ENCODE results near the gene RAX. TPM values are rescaled to one million over a fixed set of nuclear protein-coding genes. Genes with fewer than 3 reads are reported as not detected.

The RAX gene
- total and polyA plus RNA-seq, 8 donors = 0.05 TPM; not detected in 7

- Histone ChIP-seq H3K27ac (no peak overlapping the region), H3K4me1 (peaks cover 22 to 36% (median 31%) of the 10 kb centered on the region in 4 donors), H3K27me3 (peaks cover 15 to 100% (median 87%) of the 10 kb centered on the region in 3 donors), H3K4me3 (peak overlapping the region in 3 of 4 donors; percentile 29 to 49 (median 39)), H3K9me3 (peaks cover 0 to 11% (median 0%) of the 10 kb centered on the region in 4 donors), H3K36me3 (no peaks in the 10 kb centered on the region)
- DNase-seq = no peak
- intact Hi-C loops (cut with DNase I; ENCODE audit: low total_unique reads) = no loop called here
- TF ChIP-seq POLR2AphosphoS5 (IDR thresholded peaks at IDR 0.05) (no peak), CTCF (IDR thresholded peaks at IDR 0.05) (no peak), POLR2A (IDR thresholded peaks at IDR 0.05) (no peak), EP300 (IDR thresholded peaks at IDR 0.05) (no peak)
- WGBS, 5 donors = 4 to 7% (median 5%) methylated on average over 41 to 48 of the region's 48 CpGs
Observed at GRCh38 chr18:59273759-59274532, 692 bp upstream of the RAX start.

GRCh38 chr18:59272221-59272888 lies 899 bp downstream of the RAX start:
- intact Hi-C loops (cut with DNase I; ENCODE audit: low total_unique reads) = no loop called here

GRCh38 chr18:59271606-59272220 lies 1.5 kb downstream of the RAX start:
- TF ChIP-seq EP300 (IDR thresholded peaks at IDR 0.05) = no peak
- no peak for TF ChIP-seq POLR2AphosphoS5 (IDR thresholded peaks at IDR 0.05)
- no peak for TF ChIP-seq POLR2A (IDR thresholded peaks at IDR 0.05)
- no peak for TF ChIP-seq CTCF (IDR thresholded peaks at IDR 0.05)
- 13 to 24% (median 20%) methylated on average over 14 of the region's 14 CpGs for WGBS, 5 donors

More at GRCh38 chr18:59272221-59272888, 899 bp downstream of the RAX start:
- TF ChIP-seq EP300 (IDR thresholded peaks at IDR 0.05) (no peak), POLR2A (IDR thresholded peaks at IDR 0.05) (no peak), CTCF (IDR thresholded peaks at IDR 0.05) (no peak), POLR2AphosphoS5 (IDR thresholded peaks at IDR 0.05) (no peak)
- peaks cover 29 to 100% (median 99%) of the 10 kb centered on the region in 3 donors for H3K27me3 ChIP-seq
- H3K4me1 ChIP-seq = peaks cover 32 to 52% (median 46%) of the 10 kb centered on the region in 4 donors
- WGBS, 5 donors = 1 to 6% (median 4%) methylated on average over 18 to 52 of the region's 52 CpGs
- no peak overlapping the region for H3K27ac ChIP-seq
- H3K36me3 ChIP-seq = no peaks in the 10 kb centered on the region
- H3K9me3 ChIP-seq = peaks cover 0 to 11% (median 0%) of the 10 kb centered on the region in 4 donors
- H3K4me3 ChIP-seq = peak overlapping the region; percentile 29 to 49 (median 36)
- DNase-seq = peak in 1 of 2 donors; percentile 32

GRCh38 chr18:59270689-59271257 lies 2.5 kb downstream of the RAX start:
- Histone ChIP-seq H3K27ac (no peak overlapping the region), H3K4me3 (no peak overlapping the region), H3K27me3 (peaks cover 29 to 100% (median 100%) of the 10 kb centered on the region in 3 donors), H3K36me3 (no peaks in the 10 kb centered on the region), H3K9me3 (peaks cover 0 to 11% (median 0%) of the 10 kb centered on the region in 4 donors), H3K4me1 (peaks cover 32 to 54% (median 48%) of the 10 kb centered on the region in 4 donors)
- WGBS, 5 donors = 17 to 33% (median 21%) methylated on average over 4 of the region's 4 CpGs
- intact Hi-C loops (cut with DNase I; ENCODE audit: low total_unique reads) = no loop called here
- no peak for DNase-seq
- TF ChIP-seq EP300 (IDR thresholded peaks at IDR 0.05) = no peak
- no peak for TF ChIP-seq POLR2A (IDR thresholded peaks at IDR 0.05)
- TF ChIP-seq POLR2AphosphoS5 (IDR thresholded peaks at IDR 0.05) = no peak
- no peak for TF ChIP-seq CTCF (IDR thresholded peaks at IDR 0.05)

More at GRCh38 chr18:59271606-59272220, 1.5 kb downstream of the RAX start:
- Histone ChIP-seq H3K9me3 (peaks cover 0 to 11% (median 0%) of the 10 kb centered on the region in 4 donors), H3K4me1 (peaks cover 32 to 52% (median 48%) of the 10 kb centered on the region in 4 donors), H3K4me3 (peak overlapping the region in 2 of 4 donors; percentile 39 to 49), H3K27me3 (peaks cover 29 to 100% (median 99%) of the 10 kb centered on the region in 3 donors), H3K36me3 (no peaks in the 10 kb centered on the region), H3K27ac (no peak overlapping the region)
- intact Hi-C loops (cut with DNase I; ENCODE audit: low total_unique reads) = no loop called here
- no peak for DNase-seq

All from stomach (tissue), 9 donors.